Prostate gland (tissue), 2 donors: ENCODE measurements around the gene SH3PXD2A. TPM values are rescaled to one million over a fixed set of nuclear protein-coding genes. Genes with fewer than 3 reads are reported as not detected.

Experiments used
- DNase-seq: peaks from one replicate; pipeline ENCODE4 v3.0.0-alpha.2; 2019; ENCODE audit warnings: low spot score
- H3K27ac ChIP-seq, 2 donors: fragments of 200-600 bp; sonication (generic); 2 replicates each; pipeline ENCODE4 v1.5.1; 2017 to 2019
- H3K27me3 ChIP-seq: fragments of 200-600 bp; sonication (generic); replicated peaks from 2 replicates; pipeline ENCODE4 v1.5.1; 2019; ENCODE audit not compliant: insufficient read depth
- H3K36me3 ChIP-seq, 2 donors: fragments of 200-600 bp; sonication (generic); 1 replicate in 1 of 2; 2 replicates in 1 of 2; pipeline versions ENCODE4 v1.5.1 to v1.8.1; 2017 to 2019
- H3K4me1 ChIP-seq: fragments of 200-600 bp; sonication (generic); replicated peaks from 2 replicates; pipeline ENCODE4 v1.5.1; 2019
- H3K4me3 ChIP-seq, 2 donors: fragments of 200-600 bp; sonication (generic); 2 replicates each; pipeline ENCODE4 v1.5.1; 2017 to 2019
- H3K9me3 ChIP-seq: fragments of 200-600 bp; sonication (generic); 2 replicates; pipeline ENCODE4 v1.5.1; 2017
- CTCF ChIP-seq, 4 experiments: fragments of 200-600 bp in 2 of 4; fragments of 450-650 bp in 2 of 4; sonication (generic) in 2 of 4; IDR thresholded peaks; 1 replicate in 3 of 4; 2 replicates in 1 of 4; pipeline ENCODE4 v1.5.1; 2016 to 2019; ENCODE audit warnings: antibody characterized with exemption in 4 of 4, mild to moderate bottlenecking in 2 of 4, moderate library complexity in 2 of 4
- POLR2A ChIP-seq: fragments of 450-650 bp; IDR thresholded peaks from one replicate; pipeline ENCODE4 v1.6.1; 2016; ENCODE audit warnings: antibody characterized with exemption, mild to moderate bottlenecking
- POLR2AphosphoS5 ChIP-seq: sonication (generic); formaldehyde crosslinking; IDR thresholded peaks from one replicate; pipeline ENCODE4 v1.6.1; 2017; ENCODE audit warnings: antibody characterized with exemption
- WGBS: methylation state at CpG from one replicate; pipeline ENCODE4 v1.1.5; 2018; 5-methylcytosine and 5-hydroxymethylcytosine counted together
- intact Hi-C: fragments of 100-400 bp; cut with DNase I; formaldehyde crosslinking; loops from one replicate; pipeline ENCODE4 v1.14.2; 2022
- total RNA-seq, 2 donors: library from RNA; depleted of rRNA; stranded (reverse); fragments of >200 nt; gene quantifications; one replicate each; pipeline ENCODE4 v1.1.0, GENCODE V29; 2016

The SH3PXD2A gene
- total RNA-seq, 2 donors from 2014 or later = 14.2 to 26.4 TPM

GRCh38 chr10:103772096-103772845, 83.1 kb downstream of the SH3PXD2A start:
- Histone ChIP-seq H3K27me3 (no peaks in the 10 kb centered on the region), H3K36me3 (no peaks in the 10 kb centered on the region), H3K4me3 (peak overlapping the region; percentile 25 to 35), H3K4me1 (no peaks in the 10 kb centered on the region), H3K27ac (peak overlapping the region; percentile 67 to 79), H3K9me3 (no peaks in the 10 kb centered on the region)
- DNase-seq = peak; percentile 71
- 2% methylated on average over 27 of the region's 28 CpGs for WGBS
- intact Hi-C loops = loop anchor here (5.0 kb wide), 1 partner anchor 80 kb away; no protein-coding TSS in a partner anchor
- TF ChIP-seq CTCF (IDR thresholded peaks at IDR 0.05) (no peak), POLR2AphosphoS5 (peak; percentile 70), POLR2A (peak; percentile 51)

GRCh38 chr10:103770139-103770538, 85.2 kb downstream of the SH3PXD2A start:
- intact Hi-C loops = loop anchor here (5.0 kb wide), 1 partner anchor 82 kb away; no protein-coding TSS in a partner anchor
- no peaks in the 10 kb centered on the region for H3K27me3 ChIP-seq
- no peak for DNase-seq
- no peaks in the 10 kb centered on the region for H3K36me3 ChIP-seq
- no peak overlapping the region for H3K27ac ChIP-seq
- WGBS = 97% methylated on average over 2 of the region's 2 CpGs
- TF ChIP-seq CTCF (IDR thresholded peaks at IDR 0.05) = no peak
- TF ChIP-seq POLR2A = no peak
- TF ChIP-seq POLR2AphosphoS5 = no peak
- H3K4me3 ChIP-seq = no peak overlapping the region
- H3K4me1 ChIP-seq = no peaks in the 10 kb centered on the region
- no peaks in the 10 kb centered on the region for H3K9me3 ChIP-seq

GRCh38 chr10:103769176-103769575, 86.2 kb downstream of the SH3PXD2A start:
- Histone ChIP-seq H3K27ac (no peak overlapping the region), H3K36me3 (no peaks in the 10 kb centered on the region), H3K4me1 (no peaks in the 10 kb centered on the region), H3K4me3 (no peak overlapping the region), H3K9me3 (no peaks in the 10 kb centered on the region), H3K27me3 (no peaks in the 10 kb centered on the region)
- TF ChIP-seq POLR2A (no peak), POLR2AphosphoS5 (no peak), CTCF (IDR thresholded peaks at IDR 0.05) (no peak)
- WGBS = 95% methylated on average over 10 of the region's 10 CpGs
- intact Hi-C loops = no loop called here
- no peak for DNase-seq

GRCh38 chr10:103768345-103768744, 87.0 kb downstream of the SH3PXD2A start:
- no peak overlapping the region for H3K4me3 ChIP-seq
- TF ChIP-seq CTCF (IDR thresholded peaks at IDR 0.05) (no peak), POLR2AphosphoS5 (no peak), POLR2A (no peak)
- no peaks in the 10 kb centered on the region for H3K9me3 ChIP-seq
- H3K27me3 ChIP-seq = no peaks in the 10 kb centered on the region
- no peak for DNase-seq
- H3K4me1 ChIP-seq = no peaks in the 10 kb centered on the region
- intact Hi-C loops = no loop called here
- no peaks in the 10 kb centered on the region for H3K36me3 ChIP-seq
- no peak overlapping the region for H3K27ac ChIP-seq
- WGBS = 85% methylated on average over 11 of the region's 11 CpGs

- Histone ChIP-seq H3K27me3 (no peaks in the 10 kb centered on the region), H3K4me3 (no peak overlapping the region), H3K27ac (no peak overlapping the region), H3K9me3 (no peaks in the 10 kb centered on the region), H3K36me3 (no peaks in the 10 kb centered on the region), H3K4me1 (no peaks in the 10 kb centered on the region)
- intact Hi-C loops = no loop called here
- 50% methylated on average over 1 of the region's 1 CpG for WGBS
- no peak for TF ChIP-seq POLR2A
- TF ChIP-seq POLR2AphosphoS5 = no peak
- DNase-seq = no peak
These were observed 87.6 kb downstream of the SH3PXD2A start for GRCh38 chr10:103767756-103768155.
